Cardiac fibroblast (primary cell): ENCODE results near the gene IL1R2.

Source experiments
- DNase-seq, 2 donors: peaks; one replicate each; pipeline versions ENCODE4 v3.0.0 to v3.0.0-alpha.2; 2010; ENCODE audit warnings: low read depth in 2 of 2
- H3K4me3 ChIP-seq, 2 donors: replicated peaks in 1 of 2; 1 replicate in 1 of 2; 2 replicates in 1 of 2; pipeline ENCODE4 v1.5.1; 2011; ENCODE audit warnings: low read depth in 2 of 2, low read length in 2 of 2, mild to moderate bottlenecking in 2 of 2, moderate library complexity in 1 of 2
- CTCF ChIP-seq: IDR thresholded peaks from one replicate; pipeline ENCODE4 v1.5.1; 2011; ENCODE audit warnings: low read depth, mild to moderate bottlenecking, low read length, inconsistent platforms

IL1R2 gene

GRCh38 chr2:101981504-101981903 lies 10.3 kb upstream of the IL1R2 start:
- no peak overlapping the region for H3K4me3 ChIP-seq
- TF ChIP-seq CTCF, result no peak
- peak in 1 of 2 donors; percentile 15 for DNase-seq

DNA sequence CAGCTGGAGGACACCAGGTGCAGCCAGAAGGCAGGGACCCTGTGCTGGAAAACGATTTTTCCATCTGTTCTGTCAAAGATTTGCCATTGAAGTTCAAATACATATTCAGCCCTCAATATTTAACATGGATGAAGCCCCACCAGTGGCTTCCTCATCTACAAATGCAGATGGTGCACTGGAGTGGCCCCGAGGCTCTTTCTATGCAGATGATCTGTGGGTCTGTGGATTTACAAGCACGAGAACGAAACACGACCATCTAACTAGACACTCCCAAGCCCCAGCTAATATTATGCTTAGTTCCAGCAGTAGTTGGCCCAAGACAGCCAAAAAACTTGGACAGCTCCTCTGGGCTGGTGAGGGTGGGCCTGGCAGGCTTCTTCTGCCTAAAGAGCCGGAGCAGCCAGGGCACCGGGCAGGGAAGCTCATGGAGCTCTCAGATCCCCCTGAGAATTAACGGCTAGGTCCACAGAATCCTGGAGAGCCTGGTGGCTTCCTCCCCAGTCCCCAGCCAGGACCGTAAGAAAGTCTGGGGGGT lies 9.2 kb upstream of the IL1R2 start:
- no peak for DNase-seq
- no peak overlapping the region for H3K4me3 ChIP-seq
- no peak for TF ChIP-seq CTCF

DNA sequence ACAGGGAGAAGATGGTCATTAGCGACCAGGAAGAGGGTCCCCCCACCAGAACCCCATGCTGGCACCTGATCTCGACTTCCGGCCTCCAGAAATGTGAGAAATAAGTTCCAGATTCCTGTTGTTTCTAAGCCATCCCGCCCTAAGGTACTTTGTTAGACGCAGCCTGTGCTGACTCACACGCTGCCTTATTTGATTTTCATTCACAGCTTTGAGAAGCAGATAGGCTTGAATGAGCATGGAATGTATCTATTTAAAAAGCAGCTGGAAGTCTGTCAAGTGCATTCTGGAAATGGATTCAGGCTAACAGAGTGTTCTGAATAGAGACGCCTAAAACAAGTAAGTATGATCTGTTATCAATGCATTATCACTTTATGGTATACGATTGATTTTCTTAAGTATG lies 8.3 kb upstream of the IL1R2 start:
- DNase-seq, result peak in 1 of 2 donors; percentile 46
- TF ChIP-seq CTCF, result no peak
- no peak overlapping the region for H3K4me3 ChIP-seq

GRCh38 chr2:101983928-101984327 lies 7.8 kb upstream of the IL1R2 start:
- DNase-seq, result peak; percentile 32 to 41
- peak; percentile 60 for TF ChIP-seq CTCF
- no peak overlapping the region for H3K4me3 ChIP-seq

DNA sequence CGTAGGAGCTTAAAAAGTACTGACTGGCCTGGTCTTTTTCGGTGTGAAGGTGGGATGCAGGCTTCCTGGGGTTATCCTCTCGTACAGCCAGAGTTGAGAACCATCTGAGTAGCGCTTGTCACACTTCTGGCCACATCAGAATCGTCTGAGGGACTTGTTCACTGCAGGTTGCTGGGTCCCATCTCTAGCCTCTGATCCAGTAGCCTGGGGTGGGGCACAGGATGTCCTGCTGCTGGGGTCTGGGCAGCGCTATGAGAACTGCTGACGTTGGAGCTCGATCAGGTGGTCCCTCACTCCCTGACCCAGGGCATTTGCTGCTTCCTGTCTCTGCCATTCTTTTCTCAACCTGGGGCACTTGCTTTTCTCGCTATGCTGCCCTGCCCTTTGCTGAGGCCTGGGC lies 7.1 kb upstream of the IL1R2 start:
- no peak for TF ChIP-seq CTCF
- H3K4me3 ChIP-seq, result no peak overlapping the region
- DNase-seq, result no peak

GRCh38 chr2:101985101-101985792 lies 6.5 kb upstream of the IL1R2 start:
- no peak for TF ChIP-seq CTCF
- no peak for DNase-seq
- no peak overlapping the region for H3K4me3 ChIP-seq

- no peak overlapping the region for H3K4me3 ChIP-seq
- DNase-seq, result no peak
- no peak for TF ChIP-seq CTCF
These were observed 6.0 kb upstream of the IL1R2 start for GRCh38 chr2:101985793-101986164.
